Fibroblast of lung (primary cell): ENCODE results near the gene MTX3. TPM values are rescaled to one million over a fixed set of nuclear protein-coding genes. Genes with fewer than 3 reads are reported as not detected.

Experiments
- DNase-seq, 2 donors: peaks; one replicate each; pipeline versions ENCODE4 v3.0.0 to v3.0.0-alpha.2; 2010; ENCODE audit warnings: low read depth in 2 of 2
- H2AFZ ChIP-seq: 2 replicates; pipeline ENCODE4 v1.5.1; 2012; ENCODE audit warnings: low read length, control low read depth, inconsistent platforms
- H3K27ac ChIP-seq: 2 replicates; pipeline ENCODE4 v1.5.1; 2011; ENCODE audit warnings: low read length, control low read depth; ENCODE audit not compliant: insufficient read depth
- H3K27me3 ChIP-seq: 2 replicates; pipeline ENCODE4 v1.5.1; 2011; ENCODE audit warnings: mild to moderate bottlenecking, low read length; ENCODE audit not compliant: control insufficient read depth, insufficient read depth
- H3K36me3 ChIP-seq: 2 replicates; pipeline ENCODE4 v1.5.1; 2011; ENCODE audit warnings: low read length; ENCODE audit not compliant: control insufficient read depth, insufficient read depth
- H3K4me1 ChIP-seq: 2 replicates; pipeline ENCODE4 v1.5.1; 2011; ENCODE audit warnings: low read length; ENCODE audit not compliant: control insufficient read depth, insufficient read depth; ENCODE audit errors: extremely low read depth
- H3K4me2 ChIP-seq: 2 replicates; pipeline ENCODE4 v1.5.1; 2011; ENCODE audit warnings: low read length, control low read depth; ENCODE audit not compliant: insufficient read depth; ENCODE audit errors: extremely low read depth
- H3K4me3 ChIP-seq, 4 experiments: fragments of 200-600 bp in 1 of 4; sonication (generic) in 1 of 4; replicated peaks in 1 of 4; 2 replicates each; pipeline ENCODE4 v1.5.1; 2011 to 2016; ENCODE audit warnings: low read length in 4 of 4, low read depth in 3 of 4, mild to moderate bottlenecking in 3 of 4, control low read depth in 2 of 4, inconsistent platforms in 1 of 4, mixed read lengths in 1 of 4; ENCODE audit not compliant: insufficient read depth in 1 of 4; ENCODE audit errors: control extremely low read depth in 1 of 4
- H3K79me2 ChIP-seq: 2 replicates; pipeline ENCODE4 v1.5.1; 2012; ENCODE audit warnings: mild to moderate bottlenecking, low read length, inconsistent platforms; ENCODE audit not compliant: control insufficient read depth, insufficient read depth
- H3K9ac ChIP-seq: 2 replicates; pipeline ENCODE4 v1.5.1; 2011; ENCODE audit warnings: mild to moderate bottlenecking, low read length, control low read depth; ENCODE audit not compliant: insufficient read depth
- H3K9me3 ChIP-seq: 2 replicates; pipeline ENCODE4 v1.5.1; 2012; ENCODE audit warnings: low read depth, low read length; ENCODE audit not compliant: control insufficient read depth, insufficient read depth
- H4K20me1 ChIP-seq: 2 replicates; pipeline ENCODE4 v1.5.1; 2011; ENCODE audit warnings: low read length; ENCODE audit not compliant: control insufficient read depth, insufficient read depth; ENCODE audit errors: extremely low read depth
- EZH2 ChIP-seq: IDR thresholded peaks from 2 replicates; pipeline ENCODE4 v1.5.1; 2012; ENCODE audit warnings: low read length, control low read depth, mild to moderate bottlenecking; ENCODE audit errors: missing control alignments
- polyA plus RNA-seq, 2 donors: library from polyadenylated mRNA; depleted of rRNA in 1 of 2; stranded (reverse) in 1 of 2; unstranded in 1 of 2; fragments of >200 nt; gene quantifications; 2 replicates each; pipeline ENCODE4 v1.2.1, GENCODE V29; 2011 to 2012; ENCODE audit warnings: missing spikeins in 1 of 2
- total RNA-seq: library from RNA; depleted of rRNA; stranded (reverse); fragments of >200 nt; gene quantifications from 2 replicates; pipeline ENCODE4 v1.2.1, GENCODE V29; 2014
- TF ChIP-seq, protein P1 (sequence below), 2 donors: IDR thresholded peaks in 1 of 2; conservative IDR thresholded peaks in 1 of 2; 1 replicate in 1 of 2; 2 replicates in 1 of 2; pipeline ENCODE4 v1.5.1; 2011 to 2012; ENCODE audit warnings: low read length in 2 of 2, control low read depth in 1 of 2, inconsistent platforms in 1 of 2, low read depth in 1 of 2, mild to moderate bottlenecking in 1 of 2

The MTX3 gene
- total and polyA plus RNA-seq, 2 donors (not counting 1 experiment from before 2014, with no cell fraction given): 11.2 to 18.0 TPM

GRCh38 chr5:79982136-79982535 is 8.9 kb downstream of the MTX3 start:
- Histone ChIP-seq H2AFZ (no peak overlapping the region), H4K20me1 (no peaks in the 10 kb centered on the region), H3K79me2 (no peaks in the 10 kb centered on the region), H3K9ac (no peak overlapping the region), H3K4me2 (no peak overlapping the region), H3K9me3 (no peaks in the 10 kb centered on the region), H3K4me3 (no peak overlapping the region), H3K36me3 (no peaks in the 10 kb centered on the region), H3K4me1 (no peaks in the 10 kb centered on the region), H3K27ac (no peak overlapping the region), H3K27me3 (no peaks in the 10 kb centered on the region)
- no peak for DNase-seq
- TF ChIP-seq, protein P1, sequence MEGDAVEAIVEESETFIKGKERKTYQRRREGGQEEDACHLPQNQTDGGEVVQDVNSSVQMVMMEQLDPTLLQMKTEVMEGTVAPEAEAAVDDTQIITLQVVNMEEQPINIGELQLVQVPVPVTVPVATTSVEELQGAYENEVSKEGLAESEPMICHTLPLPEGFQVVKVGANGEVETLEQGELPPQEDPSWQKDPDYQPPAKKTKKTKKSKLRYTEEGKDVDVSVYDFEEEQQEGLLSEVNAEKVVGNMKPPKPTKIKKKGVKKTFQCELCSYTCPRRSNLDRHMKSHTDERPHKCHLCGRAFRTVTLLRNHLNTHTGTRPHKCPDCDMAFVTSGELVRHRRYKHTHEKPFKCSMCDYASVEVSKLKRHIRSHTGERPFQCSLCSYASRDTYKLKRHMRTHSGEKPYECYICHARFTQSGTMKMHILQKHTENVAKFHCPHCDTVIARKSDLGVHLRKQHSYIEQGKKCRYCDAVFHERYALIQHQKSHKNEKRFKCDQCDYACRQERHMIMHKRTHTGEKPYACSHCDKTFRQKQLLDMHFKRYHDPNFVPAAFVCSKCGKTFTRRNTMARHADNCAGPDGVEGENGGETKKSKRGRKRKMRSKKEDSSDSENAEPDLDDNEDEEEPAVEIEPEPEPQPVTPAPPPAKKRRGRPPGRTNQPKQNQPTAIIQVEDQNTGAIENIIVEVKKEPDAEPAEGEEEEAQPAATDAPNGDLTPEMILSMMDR (conservative IDR thresholded peaks at IDR 0.05 in 1 of 2, IDR thresholded peaks at IDR 0.05 in 1 of 2; ENCODE audit: low read depth in 1 of 2, low read length in 2 of 2): no peak
- no peak for TF ChIP-seq EZH2

DNA sequence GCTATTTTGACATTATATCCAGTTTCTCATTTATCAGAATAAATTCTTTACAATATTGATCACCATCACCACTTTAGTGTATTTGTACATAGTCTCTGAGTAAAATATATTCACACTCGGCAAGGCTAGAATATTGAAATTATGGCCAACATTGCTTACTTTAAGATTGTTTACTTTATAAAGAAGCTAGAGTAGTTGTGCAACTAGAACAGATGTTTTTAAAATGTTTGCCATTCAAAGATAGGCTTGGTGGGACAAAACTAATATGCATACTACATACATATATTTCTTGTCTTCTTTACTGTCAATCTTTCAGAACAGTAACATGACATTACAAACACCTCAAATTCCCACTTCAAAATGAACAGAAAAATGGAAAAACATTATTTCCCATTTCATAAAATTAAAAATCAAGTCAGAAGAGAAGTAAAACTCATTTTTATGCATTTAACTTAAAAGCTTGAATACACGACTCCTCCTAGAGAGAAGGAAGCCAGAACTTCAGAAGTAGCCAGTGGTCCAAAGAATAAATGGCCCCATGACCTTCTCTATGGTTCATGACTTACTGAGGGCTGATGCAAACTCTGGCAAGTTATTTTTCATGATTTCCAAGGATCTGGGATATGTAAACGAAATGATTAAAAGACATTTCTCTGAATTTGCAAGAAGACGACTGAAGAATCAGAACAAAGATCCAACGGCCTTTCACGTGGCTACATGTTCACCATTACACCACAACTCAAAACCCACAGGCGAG is 14.1 kb downstream of the MTX3 start:
- TF ChIP-seq, protein P1 (conservative IDR thresholded peaks at IDR 0.05 in 1 of 2, IDR thresholded peaks at IDR 0.05 in 1 of 2; ENCODE audit: low read depth in 1 of 2, low read length in 2 of 2): no peak
- TF ChIP-seq EZH2: no peak
- Histone ChIP-seq H3K4me1 (no peaks in the 10 kb centered on the region), H3K9me3 (no peaks in the 10 kb centered on the region), H3K4me2 (no peak overlapping the region), H3K27ac (no peak overlapping the region), H3K4me3 (no peak overlapping the region), H3K27me3 (no peaks in the 10 kb centered on the region), H3K36me3 (no peaks in the 10 kb centered on the region), H2AFZ (no peak overlapping the region), H3K9ac (no peak overlapping the region), H4K20me1 (no peaks in the 10 kb centered on the region), H3K79me2 (no peaks in the 10 kb centered on the region)
- peak in 1 of 2 donors; percentile 70 for DNase-seq

- no peak overlapping the region for H3K4me2 ChIP-seq
- peaks cover 3% of the 10 kb centered on the region for H3K4me1 ChIP-seq
- H4K20me1 ChIP-seq: no peaks in the 10 kb centered on the region
- no peak overlapping the region for H2AFZ ChIP-seq
- H3K27ac ChIP-seq: no peak overlapping the region
- H3K9me3 ChIP-seq: no peaks in the 10 kb centered on the region
- H3K9ac ChIP-seq: no peak overlapping the region
- no peaks in the 10 kb centered on the region for H3K27me3 ChIP-seq
- H3K36me3 ChIP-seq: no peaks in the 10 kb centered on the region
- no peaks in the 10 kb centered on the region for H3K79me2 ChIP-seq
- no peak overlapping the region for H3K4me3 ChIP-seq
- DNase-seq: peak in 1 of 2 donors; percentile 9
- TF ChIP-seq, protein P1 (conservative IDR thresholded peaks at IDR 0.05 in 1 of 2, IDR thresholded peaks at IDR 0.05 in 1 of 2; ENCODE audit: low read depth in 1 of 2, low read length in 2 of 2): no peak
- no peak for TF ChIP-seq EZH2
Observed at GRCh38 chr5:79975422-79975821, 15.6 kb downstream of the MTX3 start.
